PFSK-1 (cell line): Measurements from ENCODE around the gene LCN10.

Experiments
- FOXP2 ChIP-seq: optimal IDR thresholded peaks from 2 replicates; pipeline ENCODE3; 2011; ENCODE audit warnings: borderline replicate concordance, control low read depth, inconsistent platforms; ENCODE audit not compliant: insufficient read depth; ENCODE audit errors: extremely low read length, extremely low read depth
- POLR2AphosphoS5 ChIP-seq: IDR thresholded peaks from 2 replicates; pipeline ENCODE4 v1.6.1; 2012; ENCODE audit warnings: low read depth, mild to moderate bottlenecking, control low read depth, low read length, moderate library complexity
- REST ChIP-seq, 2 experiments: IDR thresholded peaks; 2 replicates each; pipeline versions ENCODE4 v1.6.1 to v1.8.0; 2011 to 2012; ENCODE audit warnings: low read depth in 2 of 2, low read length in 2 of 2, control low read depth in 1 of 2, inconsistent platforms in 1 of 2, mild to moderate bottlenecking in 1 of 2, moderate library complexity in 1 of 2; ENCODE audit not compliant: insufficient read depth in 1 of 2
- SIN3A ChIP-seq: IDR thresholded peaks from 2 replicates; pipeline ENCODE4 v1.6.1; 2012; ENCODE audit warnings: mild to moderate bottlenecking, low read length, moderate library complexity, borderline replicate concordance; ENCODE audit not compliant: insufficient read depth
- TAF1 ChIP-seq: IDR thresholded peaks from 2 replicates; pipeline ENCODE4 v1.6.1; 2012; ENCODE audit warnings: low read length, control low read depth, borderline replicate concordance; ENCODE audit not compliant: insufficient read depth

Gene LCN10

GRCh38 chr9:136697146-136697820 is 45.5 kb downstream of the LCN10 start:
- no peak for TF ChIP-seq REST (IDR thresholded peaks at IDR 0.05; ENCODE audit: insufficient read depth in 1 of 2, low read depth in 2 of 2, low read length in 2 of 2)
- TF ChIP-seq POLR2AphosphoS5 = no peak
- TF ChIP-seq FOXP2 = no peak
- TF ChIP-seq TAF1 = no peak
- TF ChIP-seq SIN3A = no peak

DNA sequence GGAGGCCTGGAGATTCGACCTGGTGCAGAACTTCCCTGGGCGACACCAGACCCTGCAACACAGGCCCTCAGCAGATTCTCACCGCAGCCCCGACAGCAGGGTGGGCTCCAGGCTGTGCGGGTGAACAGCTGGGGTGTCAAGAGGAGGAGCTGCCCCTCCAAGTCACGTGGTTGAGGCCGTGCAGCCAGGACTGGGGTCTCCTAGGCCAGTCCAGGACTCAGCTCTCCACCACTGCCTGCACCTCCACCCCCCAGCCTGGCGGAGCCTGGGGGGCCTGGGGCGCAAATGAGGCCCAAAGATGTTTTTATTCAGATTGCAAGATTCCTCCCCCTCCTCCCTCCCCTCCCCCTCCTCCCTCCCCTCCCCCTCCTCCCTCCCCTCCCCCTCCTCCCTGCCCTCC is 46.2 kb downstream of the LCN10 start:
- TF ChIP-seq FOXP2 (no peak), POLR2AphosphoS5 (no peak), SIN3A (no peak), REST (IDR thresholded peaks at IDR 0.05; ENCODE audit: insufficient read depth in 1 of 2, low read depth in 2 of 2, low read length in 2 of 2) (no peak), TAF1 (no peak)

DNA sequence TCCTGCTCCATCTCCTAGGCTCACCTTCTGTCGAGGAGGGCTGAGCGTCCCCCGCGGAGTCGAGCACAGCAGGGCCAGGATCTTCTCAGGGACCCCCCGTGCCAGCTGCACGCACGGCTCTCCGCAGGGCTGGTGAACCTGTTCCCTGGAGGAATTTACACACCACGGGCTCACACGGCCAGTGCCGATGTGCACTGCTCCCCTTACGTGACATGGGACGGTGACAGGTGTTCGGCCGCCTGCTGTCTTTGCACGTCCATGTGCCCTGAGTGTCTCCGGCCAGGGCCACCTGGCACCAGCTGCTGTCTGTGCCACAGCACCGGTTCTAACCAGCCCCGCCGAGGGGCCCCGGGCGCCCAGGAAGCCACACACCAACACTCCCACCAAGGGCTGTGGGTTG is 46.8 kb downstream of the LCN10 start:
- TF ChIP-seq TAF1 (no peak), REST (IDR thresholded peaks at IDR 0.05; ENCODE audit: insufficient read depth in 1 of 2, low read depth in 2 of 2, low read length in 2 of 2) (no peak), POLR2AphosphoS5 (no peak), FOXP2 (no peak), SIN3A (no peak)

GRCh38 chr9:136695435-136695895 is 47.3 kb downstream of the LCN10 start:
- TF ChIP-seq SIN3A (no peak), TAF1 (no peak), FOXP2 (no peak), POLR2AphosphoS5 (no peak), REST (IDR thresholded peaks at IDR 0.05; ENCODE audit: insufficient read depth in 1 of 2, low read depth in 2 of 2, low read length in 2 of 2) (no peak)
